HepG2 (cell line): ENCODE results near the gene B4GALT2. TPM values are rescaled to one million over a fixed set of nuclear protein-coding genes. Genes with fewer than 3 reads are reported as not detected.
A peak's percentile ranks its signal among the peaks of the same experiment; 100 is the strongest.

Experiments
- FOXC1 ChIP-seq: sonication (generic); formaldehyde crosslinking; IDR thresholded peaks from 2 replicates; pipeline ENCODE4 v1.8.0; 2022; ENCODE audit warnings: mild to moderate bottlenecking, missing genetic modification reagents, borderline replicate concordance
- GABPB1 ChIP-seq: IDR thresholded peaks from 2 replicates; pipeline ENCODE4 v1.6.1; 2016; ENCODE audit warnings: mild to moderate bottlenecking, missing genetic modification reagents, moderate library complexity, missing compliant biosample characterization
- HIVEP1 ChIP-seq: sonication (generic); formaldehyde crosslinking; IDR thresholded peaks from 2 replicates; pipeline ENCODE4 v1.4.0; 2020; ENCODE audit warnings: mild to moderate bottlenecking, missing genetic modification reagents
- HNRNPL ChIP-seq: fragments of 200-400 bp; formaldehyde crosslinking; IDR thresholded peaks from 2 replicates; pipeline ENCODE4 v1.6.1; 2017; ENCODE audit warnings: mild to moderate bottlenecking, low read depth, low read length
- HOXA5 ChIP-seq: sonication (generic); formaldehyde crosslinking; IDR thresholded peaks from 2 replicates; pipeline ENCODE4 v1.4.0; 2020; ENCODE audit warnings: missing genetic modification reagents
- IRF2 ChIP-seq: IDR thresholded peaks from 2 replicates; pipeline ENCODE4 v1.6.1; 2018; ENCODE audit warnings: missing genetic modification reagents, missing compliant biosample characterization
- JDP2 ChIP-seq: sonication (generic); formaldehyde crosslinking; IDR thresholded peaks from 2 replicates; pipeline ENCODE4 v1.8.1; 2022; ENCODE audit warnings: missing genetic modification reagents, borderline replicate concordance
- LRRFIP1 ChIP-seq: sonication (generic); formaldehyde crosslinking; conservative IDR thresholded peaks from 2 replicates; pipeline ENCODE4 v1.4.0; 2020; ENCODE audit warnings: missing genetic modification reagents
- MAZ ChIP-seq, 2 experiments: sonication (generic) in 1 of 2; formaldehyde crosslinking in 1 of 2; IDR thresholded peaks; 2 replicates each; pipeline versions ENCODE4 v1.5.0 to v1.6.1; 2012 to 2020; ENCODE audit warnings: low read depth in 2 of 2, mild to moderate bottlenecking in 2 of 2, borderline replicate concordance in 1 of 2, improper control_type of control experiment in 1 of 2, low read length in 1 of 2, missing genetic modification reagents in 1 of 2, moderate library complexity in 1 of 2
- MEIS1 ChIP-seq: sonication (generic); formaldehyde crosslinking; IDR thresholded peaks from 2 replicates; pipeline ENCODE4 v1.9.0; 2021; ENCODE audit warnings: mild to moderate bottlenecking, missing genetic modification reagents, moderate library complexity, borderline replicate concordance
- NFRKB ChIP-seq: fragments of 450-650 bp; IDR thresholded peaks from 2 replicates; pipeline ENCODE4 v1.6.1; 2017
- PBX2 ChIP-seq: IDR thresholded peaks from 2 replicates; pipeline ENCODE4 v1.6.1; 2016; ENCODE audit warnings: control low read depth
- PCBP1 ChIP-seq: fragments of 200-400 bp; formaldehyde crosslinking; IDR thresholded peaks from 2 replicates; pipeline ENCODE4 v1.6.1; 2017; ENCODE audit warnings: mild to moderate bottlenecking, low read depth, low read length, borderline replicate concordance
- RAD21 ChIP-seq: fragments of 450-650 bp; formaldehyde crosslinking; IDR thresholded peaks from 2 replicates; pipeline ENCODE4 v1.5.0; 2020; ENCODE audit warnings: mild to moderate bottlenecking
- SETDB1 ChIP-seq: sonication (generic); formaldehyde crosslinking; IDR thresholded peaks from 2 replicates; pipeline ENCODE4 v1.5.1; 2020; ENCODE audit warnings: missing genetic modification reagents, mild to moderate bottlenecking, borderline replicate concordance
- SMARCC2 ChIP-seq: fragments of 450-650 bp; IDR thresholded peaks from 2 replicates; pipeline ENCODE4 v1.6.1; 2017; ENCODE audit warnings: antibody characterized with exemption, mild to moderate bottlenecking
- TP53 ChIP-seq: sonication (generic); formaldehyde crosslinking; conservative IDR thresholded peaks from 2 replicates; pipeline ENCODE4 v1.4.0; 2020; ENCODE audit warnings: missing genetic modification reagents
- YEATS2 ChIP-seq: sonication (generic); formaldehyde crosslinking; IDR thresholded peaks from 2 replicates; pipeline ENCODE4 v1.4.0; 2020; ENCODE audit warnings: missing genetic modification reagents, borderline replicate concordance
- ZFP62 ChIP-seq: sonication (generic); formaldehyde crosslinking; IDR thresholded peaks from 2 replicates; pipeline ENCODE4 v1.4.0; 2020; ENCODE audit warnings: missing genetic modification reagents
- ZNF3 ChIP-seq: IDR thresholded peaks from 2 replicates; pipeline ENCODE4 v1.7.0; 2017; ENCODE audit warnings: inconsistent platforms
- ZNF326 ChIP-seq: sonication (generic); formaldehyde crosslinking; IDR thresholded peaks from 2 replicates; pipeline ENCODE4 v1.4.0; 2020; ENCODE audit warnings: missing genetic modification reagents, borderline replicate concordance
- ZNF501 ChIP-seq: sonication (generic); formaldehyde crosslinking; IDR thresholded peaks from 2 replicates; pipeline ENCODE4 v1.5.1; 2020; ENCODE audit warnings: mild to moderate bottlenecking, moderate library complexity, missing genetic modification reagents
- ZNF549 ChIP-seq: sonication (generic); formaldehyde crosslinking; IDR thresholded peaks from 2 replicates; pipeline ENCODE4 v1.5.0; 2020; ENCODE audit warnings: missing genetic modification reagents
- ZNF704 ChIP-seq: sonication (generic); formaldehyde crosslinking; IDR thresholded peaks from 2 replicates; pipeline ENCODE4 v1.8.1; 2023; ENCODE audit warnings: mild to moderate bottlenecking, inconsistent platforms, moderate library complexity, missing genetic modification reagents, borderline replicate concordance
- ZNF781 ChIP-seq: sonication (generic); formaldehyde crosslinking; IDR thresholded peaks from 2 replicates; pipeline ENCODE4 v1.5.1; 2020; ENCODE audit warnings: borderline replicate concordance, mild to moderate bottlenecking, missing genetic modification reagents; ENCODE audit errors: not compliant biosample characterization
- ZNF841 ChIP-seq: sonication (generic); formaldehyde crosslinking; IDR thresholded peaks from 2 replicates; pipeline ENCODE4 v1.8.1; 2023; ENCODE audit warnings: missing genetic modification reagents, borderline replicate concordance
- ZSCAN22 ChIP-seq: sonication (generic); formaldehyde crosslinking; IDR thresholded peaks from 2 replicates; pipeline ENCODE4 v1.4.0; 2020; ENCODE audit warnings: mild to moderate bottlenecking, missing genetic modification reagents
- polyA plus RNA-seq, 8 experiments: library from polyadenylated mRNA; depleted of rRNA in 3 of 8; stranded (reverse) in 7 of 8; unstranded in 1 of 8; fragments of >200 nt; fragmentation: Illumina TruSeq in 4 of 8; extraction: Trizol in 4 of 8; gene quantifications; 2 replicates each; pipeline versions ENCODE4 v1.2.1 to v1.2.3, GENCODE V29; 2011 to 2016; ENCODE audit warnings: low read depth in 4 of 8, missing spikeins in 1 of 8, mixed read lengths in 1 of 8; ENCODE audit not compliant: insufficient read depth in 1 of 8
- total RNA-seq, 5 experiments: library from RNA; depleted of rRNA; stranded (reverse); fragments of >200 nt; fragmentation: Illumina TruSeq; extraction: Trizol; gene quantifications; 2 replicates each; pipeline ENCODE4 v1.2.3, GENCODE V29; 2016; ENCODE audit warnings: low read depth in 1 of 5

B4GALT2 gene
- total and polyA plus RNA-seq, 2 of the 13 experiments (the other 11 are each of a cell fraction or from before 2014, with no cell fraction given) = 41.9 to 78.0 TPM

- TF ChIP-seq PBX2 (no peak), LRRFIP1 (CRISPR knock-in tag) (no peak), JDP2 (no peak), HOXA5 (CRISPR knock-in tag) (0 out of 2 replicates have a peak, but pooled peaks have one; percentile 19), RAD21 (CRISPR knock-in tag) (0 out of 2 replicates have a peak, but pooled peaks have one; percentile 20), NFRKB (no peak), MAZ (IDR thresholded peaks at IDR 0.05; ENCODE audit: borderline replicate concordance, low read depth, low read length) (no peak), MAZ (CRISPR knock-in tag; IDR thresholded peaks at IDR 0.05; ENCODE audit: low read depth) (no peak), ZNF841 (CRISPR knock-in tag) (no peak), ZNF501 (CRISPR knock-in tag) (0 out of 2 replicates have a peak, but pooled peaks have one; percentile 27), HNRNPL (no peak), GABPB1 (CRISPR knock-in tag) (peak; percentile 51; the same call in 1 of the 2 replicates), ZNF549 (CRISPR knock-in tag) (no peak), ZSCAN22 (CRISPR knock-in tag) (no peak), YEATS2 (CRISPR knock-in tag) (no peak), ZNF326 (CRISPR knock-in tag) (no peak), PCBP1 (no peak), MEIS1 (no peak), ZNF781 (CRISPR knock-in tag) (peak; percentile 24), SETDB1 (CRISPR knock-in tag) (no peak), ZNF704 (CRISPR knock-in tag) (0 out of 2 replicates have a peak, but pooled peaks have one; percentile 50), SMARCC2 (no peak), ZFP62 (CRISPR knock-in tag) (no peak), HIVEP1 (CRISPR knock-in tag) (0 out of 2 replicates have a peak, but pooled peaks have one; percentile 41), IRF2 (CRISPR knock-in tag) (0 out of 2 replicates have a peak, but pooled peaks have one; percentile 26), TP53 (no peak), FOXC1 (CRISPR knock-in tag) (no peak), ZNF3 (CRISPR knock-in tag) (no peak)
Observed at GRCh38 chr1:43936431-43937151, 42.4 kb upstream of the B4GALT2 start (continued).
